GM12878 (cell line): ENCODE data around the gene GNL3L. TPM values are rescaled to one million over a fixed set of nuclear protein-coding genes. Genes with fewer than 3 reads are reported as not detected.

Experiments used
- ATAC-seq: fragments of 200-7000 bp; cut with Tn5 transposase; 3 replicates; pipeline ENCODE4 v1.9.1; 2020; ENCODE audit warnings: mild to moderate bottlenecking, moderate library complexity
- BruUV-seq: library from RNA; stranded (reverse); fragments of 400-500 nt; replicated peaks from 2 replicates; lab custom pipeline; 2021; lab: Mats Ljungman, UMichigan
- CTCF ChIA-PET: fragments of 300-600 bp; sonication (Branson Sonifier 250); formaldehyde crosslinking; extraction: SDS; loops from one replicate; lab custom pipeline; 2021; ENCODE audit warnings: inconsistent platforms; lab: Yijun Ruan, JAX
- POLR2A ChIA-PET: fragments of 350-600 bp; formaldehyde crosslinking; extraction: SDS; loops from one replicate; lab custom pipeline; 2021; ENCODE audit warnings: inconsistent platforms; lab: Charles Lee
- RAD21 ChIA-PET: fragments of 300-600 bp; sonication (Branson Sonifier 250); formaldehyde crosslinking; loops from one replicate; lab custom pipeline; 2023; ENCODE audit warnings: antibody characterized with exemption; ENCODE audit not compliant: unreplicated experiment; lab: Charles Lee
- SMC1A ChIA-PET: fragments of 300-600 bp; sonication (Branson Sonifier 250); formaldehyde crosslinking; loops from one replicate; lab custom pipeline; 2023; ENCODE audit not compliant: unreplicated experiment, uncharacterized antibody; lab: Charles Lee
- DNase-seq: peaks from one replicate; pipeline ENCODE4 v3.0.0-alpha.2; 2011; ENCODE audit warnings: low read depth, low spot score
- FAIRE-seq: peaks from 3 replicates; lab custom pipeline; 2011; peaks lifted over from hg19 to GRCh38; lab: Jason Lieb, UNC
- H2AFZ ChIP-seq: 2 replicates; pipeline ENCODE4 v1.6.0; 2011; ENCODE audit warnings: low read depth, low read length, control low read depth; ENCODE audit not compliant: control insufficient read depth
- H3K27ac ChIP-seq: 2 replicates; pipeline ENCODE4 v1.5.1; 2011; ENCODE audit warnings: control low read depth; ENCODE audit not compliant: control insufficient read depth, insufficient read depth
- H3K27me3 ChIP-seq, 2 experiments: replicated peaks in 1 of 2; 2 replicates each; pipeline versions ENCODE4 v1.6.0 to v1.6.1; 2011; ENCODE audit warnings: low read length in 1 of 2; ENCODE audit not compliant: control insufficient read depth in 2 of 2, insufficient read depth in 2 of 2
- H3K36me3 ChIP-seq, 2 experiments: 2 replicates each; pipeline ENCODE4 v1.5.1; 2011; ENCODE audit warnings: low read length in 1 of 2; ENCODE audit not compliant: control insufficient read depth in 2 of 2, insufficient read depth in 2 of 2
- H3K4me1 ChIP-seq: 2 replicates; pipeline ENCODE4 v1.6.1; 2011; ENCODE audit warnings: mild to moderate bottlenecking, low read length, moderate library complexity, mixed read lengths; ENCODE audit not compliant: control insufficient read depth, insufficient read depth
- H3K4me2 ChIP-seq: 2 replicates; pipeline ENCODE4 v1.6.0; 2011; ENCODE audit warnings: control low read depth; ENCODE audit not compliant: control insufficient read depth, insufficient read depth
- H3K4me3 ChIP-seq: fragments of 200-600 bp; sonication (generic); 2 replicates; pipeline ENCODE4 v1.5.1; 2016
- H3K79me2 ChIP-seq: 2 replicates; pipeline ENCODE4 v1.6.0; 2011; ENCODE audit warnings: low read length; ENCODE audit not compliant: control insufficient read depth, insufficient read depth
- H3K9ac ChIP-seq: 2 replicates; pipeline ENCODE4 v1.8.0; 2011; ENCODE audit warnings: low read length, control low read depth, mixed read lengths; ENCODE audit not compliant: control insufficient read depth, insufficient read depth
- H3K9me3 ChIP-seq: replicated peaks from 3 replicates; pipeline ENCODE4 v1.5.1; 2011; ENCODE audit warnings: mild to moderate bottlenecking, low read length; ENCODE audit not compliant: control insufficient read depth, insufficient read depth
- H4K20me1 ChIP-seq: 2 replicates; pipeline ENCODE4 v1.6.0; 2011; ENCODE audit not compliant: control insufficient read depth, insufficient read depth
- CBX3 ChIP-seq: fragments of 200-600 bp; sonication (generic); IDR thresholded peaks from 2 replicates; pipeline ENCODE4 v1.6.1; 2016; ENCODE audit warnings: low read depth, borderline replicate concordance
- CREM ChIP-seq: IDR thresholded peaks from 2 replicates; pipeline ENCODE4 v1.6.1; 2014; ENCODE audit warnings: antibody characterized with exemption, low read depth
- E2F8 ChIP-seq: fragments of 450-650 bp; IDR thresholded peaks from 2 replicates; pipeline ENCODE4 v1.6.1; 2018; ENCODE audit warnings: mild to moderate bottlenecking, low read depth, moderate library complexity; ENCODE audit not compliant: partially characterized antibody
- IRF4 ChIP-seq: IDR thresholded peaks from 2 replicates; pipeline ENCODE4 v1.6.1; 2011; ENCODE audit warnings: low read depth, low read length
- KLF5 ChIP-seq: fragments of 450-650 bp; IDR thresholded peaks from 2 replicates; pipeline ENCODE4 v1.6.1; 2014; ENCODE audit warnings: mild to moderate bottlenecking; ENCODE audit not compliant: partially characterized antibody
- MXI1 ChIP-seq: fragments of 150-350 bp; IDR thresholded peaks from 2 replicates; pipeline ENCODE4 v1.6.1; 2011; ENCODE audit warnings: low read depth, mild to moderate bottlenecking, inconsistent platforms, low read length, improper control_type of control experiment
- RAD21 ChIP-seq: IDR thresholded peaks from 2 replicates; pipeline ENCODE4 v1.6.1; 2011; ENCODE audit warnings: mild to moderate bottlenecking, low read depth, low read length, moderate library complexity; ENCODE audit not compliant: insufficient read depth
- RBBP5 ChIP-seq: fragments of 200-600 bp; sonication (generic); conservative IDR thresholded peaks from 2 replicates; pipeline ENCODE4 v1.6.1; 2016
- WGBS: methylation state at CpG from one replicate; pipeline ENCODE4 v1.1.6; 2016; ENCODE audit warnings: low lambda C conversion rate; ENCODE audit not compliant: insufficient replicate concordance, insufficient coverage; ENCODE audit errors: missing lambda C conversion rate; 5-methylcytosine and 5-hydroxymethylcytosine counted together
- in situ Hi-C: fragments of 300-500 bp; cut with MboI; formaldehyde crosslinking; loops from 9 replicates; pipeline ENCODE4 v1.14.3; 2018; ENCODE audit warnings: mixed read lengths
- intact Hi-C: fragments of 100-400 bp; cut with micrococcal nuclease; formaldehyde crosslinking; loops from one replicate; pipeline ENCODE4 v1.14.2; 2022; ENCODE audit not compliant: unreplicated experiment
- polyA plus RNA-seq, 11 experiments: library from polyadenylated mRNA; depleted of rRNA in 4 of 11; unstranded in 6 of 11; stranded (reverse) in 5 of 11; fragments of >200 nt; fragmentation: Nextera tagmentation in 4 of 11; fragmentation: Illumina TruSeq in 1 of 11; extraction: Ambion mirVana in 4 of 11; extraction: Trizol in 1 of 11; gene quantifications; 1 replicate in 1 of 11; 2 replicates in 10 of 11; pipeline versions ENCODE4 v1.2.1 to v1.2.3, GENCODE V29; 2011 to 2016; ENCODE audit warnings: inconsistent platforms in 2 of 11, missing spikeins in 2 of 11, low read depth in 1 of 11
- total RNA-seq, 4 experiments: library from RNA; depleted of rRNA in 3 of 4; stranded (reverse); fragments of >200 nt in 3 of 4; fragmentation: Illumina TruSeq in 1 of 4; extraction: Trizol in 1 of 4; gene quantifications; 2 replicates each; pipeline versions ENCODE4 v1.2.1 to v1.2.3, GENCODE V29; 2013 to 2021

GNL3L gene
- total and polyA plus RNA-seq, 10 of the 15 experiments (the other 5 are each of a cell fraction or from before 2014, with no cell fraction given) = 5.8 to 57.9 (median 29.1) TPM

- no peak for TF ChIP-seq E2F8
- no peak for TF ChIP-seq KLF5
- TF ChIP-seq, all 136 proteins: peak for 0
Observed at GRCh38 chrX:54494166-54494988, 35.6 kb upstream of the GNL3L start (continued).

- no TSS peak for BruUV-seq
- Histone ChIP-seq H3K4me2 (no peak overlapping the region), H3K27ac (no peak overlapping the region), H2AFZ (no peak overlapping the region), H3K79me2 (no peaks in the 10 kb centered on the region), H3K4me1 (no peaks in the 10 kb centered on the region), H3K36me3 (no peaks in the 10 kb centered on the region), H4K20me1 (no peaks in the 10 kb centered on the region), H3K27me3 (peaks cover 0 to 3% of the 10 kb centered on the region in 2 experiments; a peak in 1 of 4 replicates), H3K9ac (no peak overlapping the region), H3K4me3 (no peak overlapping the region), H3K9me3 (no peaks in the 10 kb centered on the region)
- ChIA-PET CTCF (no interaction called here), RAD21 (no interaction called here), SMC1A (no interaction called here), POLR2A (no interaction called here)
- FAIRE-seq = no peak
- no peak for TF ChIP-seq IRF4
- no peak for TF ChIP-seq CREM
- no peak for TF ChIP-seq RAD21
- no peak for TF ChIP-seq CBX3
- TF ChIP-seq MXI1 = no peak
- no peak for TF ChIP-seq RBBP5
- no peak for DNase-seq
- intact Hi-C loops (no loop called here), in situ Hi-C loops (no loop called here)
- WGBS = 59% methylated on average over 45 of the region's 86 CpGs
- no peak for ATAC-seq
Observed at GRCh38 chrX:54494989-54495813, 34.8 kb upstream of the GNL3L start.
